CD4-positive, alpha-beta T cell (primary cell): Measurements from ENCODE around the gene NELFB. TPM values are rescaled to one million over a fixed set of nuclear protein-coding genes. Genes with fewer than 3 reads are reported as not detected.

Experiments
- ATAC-seq: fragments of 200-7000 bp; cut with Tn5 transposase; one replicate; pipeline ENCODE4 v1.10.0; 2022; ENCODE audit warnings: mild to moderate bottlenecking; ENCODE audit not compliant: poor library complexity
- CTCF ChIA-PET: fragments of 350-600 bp; sonication (Branson Sonifier 250); formaldehyde crosslinking; loops from one replicate; lab custom pipeline; 2021; ENCODE audit warnings: antibody characterized with exemption, inconsistent platforms; lab: Charles Lee
- POLR2A ChIA-PET: fragments of 350-600 bp; sonication (Branson Sonifier 250); formaldehyde crosslinking; loops from one replicate; lab custom pipeline; 2021; ENCODE audit warnings: antibody characterized with exemption, inconsistent platforms; lab: Charles Lee
- DNase-seq, 14 experiments: peaks; one replicate each; pipeline ENCODE4 v3.0.0-alpha.2; 2013 to 2020; ENCODE audit warnings: mixed read lengths in 2 of 14
- H3K27ac ChIP-seq, 2 donors: one replicate each; pipeline versions ENCODE4 v1.5.1 to v1.7.0; 2013; ENCODE audit warnings: low read length in 2 of 2, low read depth in 1 of 2, mild to moderate bottlenecking in 1 of 2
- H3K27me3 ChIP-seq, 2 experiments: 1 replicate in 1 of 2; 2 replicates in 1 of 2; pipeline versions ENCODE4 v1.6.1 to v1.7.0; 2013; ENCODE audit warnings: low read length in 2 of 2, control low read depth in 1 of 2, mild to moderate bottlenecking in 1 of 2, moderate library complexity in 1 of 2; ENCODE audit not compliant: insufficient read depth in 2 of 2, control insufficient read depth in 1 of 2
- H3K36me3 ChIP-seq: one replicate; pipeline ENCODE4 v1.6.1; 2013; ENCODE audit warnings: low read length, control low read depth; ENCODE audit not compliant: insufficient read depth
- H3K4me1 ChIP-seq: one replicate; pipeline ENCODE4 v1.6.1; 2013; ENCODE audit warnings: low read length, control low read depth; ENCODE audit not compliant: insufficient read depth
- H3K4me3 ChIP-seq: one replicate; pipeline ENCODE4 v1.5.1; 2013; ENCODE audit warnings: mild to moderate bottlenecking, low read length, moderate library complexity
- H3K9me3 ChIP-seq, 2 experiments: 1 replicate in 1 of 2; 2 replicates in 1 of 2; pipeline versions ENCODE4 v1.6.1 to v1.7.0; 2013; ENCODE audit warnings: low read length in 2 of 2, mild to moderate bottlenecking in 2 of 2, control low read depth in 1 of 2, moderate library complexity in 1 of 2; ENCODE audit not compliant: control insufficient read depth in 1 of 2, insufficient read depth in 1 of 2
- H3K27ac Mint-ChIP-seq: one replicate; pipeline ENCODE4 v1.8.0; 2020; ENCODE audit warnings: mixed read lengths
- H3K27me3 Mint-ChIP-seq: one replicate; pipeline ENCODE4 v1.8.0; 2021; ENCODE audit warnings: mixed read lengths
- H3K36me3 Mint-ChIP-seq: one replicate; pipeline ENCODE4 v1.8.0; 2021; ENCODE audit warnings: low read depth, mixed read lengths
- H3K4me1 Mint-ChIP-seq: one replicate; pipeline ENCODE4 v1.8.0; 2021; ENCODE audit warnings: low read depth, mixed read lengths
- H3K4me3 Mint-ChIP-seq: one replicate; pipeline ENCODE4 v1.8.0; 2020; ENCODE audit warnings: mild to moderate bottlenecking, mixed read lengths
- H3K9me3 Mint-ChIP-seq: one replicate; pipeline ENCODE4 v1.8.0; 2020; ENCODE audit warnings: mixed read lengths
- intact Hi-C, 2 experiments: fragments of 100-400 bp; cut with DNase I in 1 of 2; cut with micrococcal nuclease in 1 of 2; formaldehyde crosslinking; loops; one replicate each; pipeline versions ENCODE4 v1.15.1 to v1.9.0; 2023 to 2025; cut with DNase I, micrococcal nuclease
- total RNA-seq, 174 experiments: library from RNA in 2 of 174; stranded (reverse) in 2 of 174; gene quantifications; one replicate each; pipeline ENCODE4 v1.2.3 and lab custom pipeline; 2021 to 2026
- TF ChIP-seq, protein P1 (sequence below): fragments of 200-600 bp; IDR thresholded peaks from one replicate; pipeline ENCODE4 v1.8.0; 2022; ENCODE audit warnings: antibody characterized with exemption, mild to moderate bottlenecking

The NELFB gene
- total RNA-seq, 2 experiments from 2014 or later: 20.7 to 21.2 TPM

DNA sequence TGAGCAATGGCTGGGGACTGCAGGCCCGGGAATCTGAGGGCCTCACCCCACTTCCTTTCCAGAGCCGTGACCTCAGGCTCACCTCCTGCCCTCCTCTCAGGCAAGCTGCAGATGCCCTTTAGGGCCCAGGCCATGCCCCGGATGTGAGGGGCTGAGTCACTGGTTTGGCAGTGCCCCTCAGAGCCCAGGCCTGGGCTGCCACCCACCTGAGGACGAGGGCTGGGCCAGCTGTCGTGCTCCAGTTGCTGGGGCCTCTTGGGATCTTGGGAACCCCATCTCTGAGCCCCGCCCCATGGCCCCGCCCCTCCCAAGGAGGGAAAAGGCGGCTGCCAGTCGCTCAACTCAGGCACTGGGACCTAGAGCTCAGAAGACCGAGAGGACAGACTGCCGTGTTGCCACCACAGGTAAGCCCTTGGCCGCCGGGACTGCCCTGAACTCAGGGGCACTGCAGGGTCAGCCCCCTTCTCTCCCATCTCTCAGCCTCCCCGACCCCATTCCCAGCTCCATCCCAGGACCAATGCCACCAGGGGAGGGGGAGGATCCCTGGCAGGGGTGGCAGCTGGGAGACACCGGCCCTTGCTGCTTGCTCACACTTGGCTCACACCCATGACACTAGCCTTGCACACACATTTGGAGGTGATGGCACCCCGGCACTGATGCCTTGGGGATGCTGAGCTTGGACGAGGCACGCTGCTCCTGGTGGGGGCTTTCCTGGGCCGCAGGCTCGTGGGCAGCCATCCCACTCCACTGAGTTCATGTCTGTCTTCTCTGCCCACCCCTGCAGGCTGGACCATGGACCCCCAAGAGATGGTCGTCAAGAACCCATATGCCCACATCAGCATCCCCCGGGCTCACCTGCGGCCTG lies 30.1 kb upstream of the NELFB start, which contains the start of gene CYSRT1:
Gene CYSRT1, plus strand, starts transcription at position 345 of the 865 bp plus-strand sequence. Its CDS starts 448 bp downstream, at position 793.
- peaks cover 18% of the 10 kb centered on the region for H3K4me1 Mint-ChIP-seq
- ATAC-seq: no peak
- Histone ChIP-seq H3K27ac (peak within 1 kb of the TSS; percentile 74 to 80), H3K4me1 (peaks cover 36% of the 10 kb centered on the region), H3K27me3 (peaks cover 3 to 16% of the 10 kb centered on the region in 2 experiments), H3K9me3 (peaks cover 0 to 4% of the 10 kb centered on the region in 2 experiments), H3K36me3 (no peaks in the 10 kb centered on the region), H3K4me3 (peak within 1 kb of the TSS; percentile 74)
- TF ChIP-seq, protein P1, sequence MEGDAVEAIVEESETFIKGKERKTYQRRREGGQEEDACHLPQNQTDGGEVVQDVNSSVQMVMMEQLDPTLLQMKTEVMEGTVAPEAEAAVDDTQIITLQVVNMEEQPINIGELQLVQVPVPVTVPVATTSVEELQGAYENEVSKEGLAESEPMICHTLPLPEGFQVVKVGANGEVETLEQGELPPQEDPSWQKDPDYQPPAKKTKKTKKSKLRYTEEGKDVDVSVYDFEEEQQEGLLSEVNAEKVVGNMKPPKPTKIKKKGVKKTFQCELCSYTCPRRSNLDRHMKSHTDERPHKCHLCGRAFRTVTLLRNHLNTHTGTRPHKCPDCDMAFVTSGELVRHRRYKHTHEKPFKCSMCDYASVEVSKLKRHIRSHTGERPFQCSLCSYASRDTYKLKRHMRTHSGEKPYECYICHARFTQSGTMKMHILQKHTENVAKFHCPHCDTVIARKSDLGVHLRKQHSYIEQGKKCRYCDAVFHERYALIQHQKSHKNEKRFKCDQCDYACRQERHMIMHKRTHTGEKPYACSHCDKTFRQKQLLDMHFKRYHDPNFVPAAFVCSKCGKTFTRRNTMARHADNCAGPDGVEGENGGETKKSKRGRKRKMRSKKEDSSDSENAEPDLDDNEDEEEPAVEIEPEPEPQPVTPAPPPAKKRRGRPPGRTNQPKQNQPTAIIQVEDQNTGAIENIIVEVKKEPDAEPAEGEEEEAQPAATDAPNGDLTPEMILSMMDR: no peak
- H3K27me3 Mint-ChIP-seq: peaks cover 5% of the 10 kb centered on the region
- peak within 1 kb of the TSS; percentile 81 for H3K27ac Mint-ChIP-seq
- no peaks in the 10 kb centered on the region for H3K36me3 Mint-ChIP-seq
- CTCF ChIA-PET: interaction anchor here (0.8 to 1.4 kb wide), 2 partner anchors 49 to 95 kb away, joined by 3 to 6 read pairs; no protein-coding TSS in a partner anchor
- POLR2A ChIA-PET: interaction anchor here (1.1 to 4.7 kb wide), 5 partner anchors 16 to 97 kb away, joined by 3 to 46 read pairs (median 22); partner anchors contain the start of genes ANAPC2, NDOR1, SSNA1 and TMEM203
- DNase-seq: peak in 3 of 14 experiments; percentile 19 to 55 (median 38)
- intact Hi-C loops: loop anchor here (5.0 kb wide), 2 partner anchors 178 to 438 kb away; partner anchors contain the start of gene NPDC1 (in 1 of the 2)
- peak within 1 kb of the TSS; percentile 87 for H3K4me3 Mint-ChIP-seq
- H3K9me3 Mint-ChIP-seq: no peaks in the 10 kb centered on the region

DNA sequence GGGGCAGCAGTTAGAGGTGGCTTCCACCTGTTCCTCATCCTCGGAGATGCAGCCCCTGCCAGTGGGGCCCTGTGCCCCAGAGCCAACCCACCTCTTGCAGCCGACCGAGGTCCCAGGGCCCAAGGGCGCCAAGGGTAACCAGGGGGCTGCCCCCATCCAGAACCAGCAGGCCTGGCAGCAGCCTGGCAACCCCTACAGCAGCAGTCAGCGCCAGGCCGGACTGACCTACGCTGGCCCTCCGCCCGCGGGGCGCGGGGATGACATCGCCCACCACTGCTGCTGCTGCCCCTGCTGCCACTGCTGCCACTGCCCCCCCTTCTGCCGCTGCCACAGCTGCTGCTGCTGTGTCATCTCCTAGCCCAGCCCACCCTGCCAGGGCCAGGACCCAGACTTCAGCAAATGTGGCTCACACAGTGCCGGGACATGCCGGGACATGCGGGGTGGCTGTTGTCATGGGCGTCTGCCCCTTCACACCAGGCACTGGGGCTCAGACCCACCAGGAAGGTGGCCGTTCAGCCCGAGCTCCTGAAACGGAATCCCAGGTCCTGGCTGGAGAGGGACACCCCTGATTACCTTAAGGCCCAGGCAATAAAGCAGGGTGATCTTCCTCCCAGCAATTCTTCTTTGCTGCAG lies 29.3 kb upstream of the NELFB start:
- POLR2A ChIA-PET: interaction anchor here (1.1 to 4.7 kb wide), 4 partner anchors 15 to 130 kb away, joined by 3 to 46 read pairs (median 7); partner anchors contain the start of gene TUBB4B
- Mint-ChIP-seq H3K9me3 (no peaks in the 10 kb centered on the region), H3K27me3 (peaks cover 5% of the 10 kb centered on the region), H3K27ac (no peak overlapping the region), H3K4me1 (peaks cover 18% of the 10 kb centered on the region), H3K36me3 (no peaks in the 10 kb centered on the region), H3K4me3 (no peak overlapping the region)
- Histone ChIP-seq H3K4me1 (peaks cover 36% of the 10 kb centered on the region), H3K36me3 (no peaks in the 10 kb centered on the region), H3K4me3 (no peak overlapping the region), H3K9me3 (peaks cover 0 to 4% of the 10 kb centered on the region in 2 experiments), H3K27ac (no peak overlapping the region), H3K27me3 (peaks cover 3 to 16% of the 10 kb centered on the region in 2 experiments)
- intact Hi-C loops: loop anchor here in 1 of 2 experiments (5.0 kb wide), 1 partner anchor 179 kb away; the partner anchor contains the start of gene NPDC1
- ATAC-seq (no peak), DNase-seq (no peak)
- TF ChIP-seq, protein P1: no peak
- CTCF ChIA-PET: interaction anchor here (0.8 to 2.5 kb wide), 4 partner anchors 11 to 197 kb away, joined by 3 to 15 read pairs (median 5); no protein-coding TSS in a partner anchor
